ENCODE measurements around the gene XYLB.

DNA sequence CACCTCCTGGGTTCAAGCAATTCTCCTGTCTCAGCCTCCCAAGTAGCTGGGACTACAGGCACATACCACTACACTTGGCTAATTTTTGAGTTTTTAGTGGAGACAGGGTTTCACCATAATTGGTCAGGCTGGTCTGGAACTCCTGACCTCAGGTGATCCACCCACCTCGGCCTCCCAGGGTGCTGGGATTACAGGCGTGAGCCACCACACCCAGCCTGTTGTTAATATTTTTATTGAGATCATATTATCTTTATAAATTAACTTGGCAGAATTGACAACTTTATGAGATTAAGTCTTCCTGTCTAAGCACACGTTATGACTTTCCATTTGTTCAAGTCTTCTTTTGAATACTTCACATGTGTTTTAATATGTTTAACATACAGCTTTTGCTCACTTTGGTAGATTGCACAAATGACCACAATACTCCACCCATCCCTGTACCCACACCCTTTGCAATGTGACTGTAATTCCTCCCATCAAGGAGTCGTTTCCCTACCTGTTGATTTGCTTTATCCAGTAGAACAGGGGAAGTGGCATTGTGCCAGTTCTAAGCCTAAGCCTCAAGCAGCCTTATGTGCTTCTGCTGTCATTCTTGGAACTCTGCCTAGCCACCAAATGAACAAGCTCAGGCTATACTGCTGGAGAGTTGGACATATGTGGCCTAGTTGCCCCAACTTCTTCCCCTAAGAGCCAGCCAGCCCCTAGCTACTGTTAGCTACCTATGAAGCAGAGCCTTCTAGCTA, 8.2 kb downstream of the XYLB start:
- TF ChIP-seq, protein P1, sequence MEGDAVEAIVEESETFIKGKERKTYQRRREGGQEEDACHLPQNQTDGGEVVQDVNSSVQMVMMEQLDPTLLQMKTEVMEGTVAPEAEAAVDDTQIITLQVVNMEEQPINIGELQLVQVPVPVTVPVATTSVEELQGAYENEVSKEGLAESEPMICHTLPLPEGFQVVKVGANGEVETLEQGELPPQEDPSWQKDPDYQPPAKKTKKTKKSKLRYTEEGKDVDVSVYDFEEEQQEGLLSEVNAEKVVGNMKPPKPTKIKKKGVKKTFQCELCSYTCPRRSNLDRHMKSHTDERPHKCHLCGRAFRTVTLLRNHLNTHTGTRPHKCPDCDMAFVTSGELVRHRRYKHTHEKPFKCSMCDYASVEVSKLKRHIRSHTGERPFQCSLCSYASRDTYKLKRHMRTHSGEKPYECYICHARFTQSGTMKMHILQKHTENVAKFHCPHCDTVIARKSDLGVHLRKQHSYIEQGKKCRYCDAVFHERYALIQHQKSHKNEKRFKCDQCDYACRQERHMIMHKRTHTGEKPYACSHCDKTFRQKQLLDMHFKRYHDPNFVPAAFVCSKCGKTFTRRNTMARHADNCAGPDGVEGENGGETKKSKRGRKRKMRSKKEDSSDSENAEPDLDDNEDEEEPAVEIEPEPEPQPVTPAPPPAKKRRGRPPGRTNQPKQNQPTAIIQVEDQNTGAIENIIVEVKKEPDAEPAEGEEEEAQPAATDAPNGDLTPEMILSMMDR (conservative IDR thresholded peaks at IDR 0.05), result no peak
- no peak for TF ChIP-seq ZFX (IDR thresholded peaks at IDR 0.05)

Measured in C4-2B (cell line).